NCI-H1930 (cell line): ENCODE results near the gene NAA40.

ENCODE experiments used
- DNase-seq, 2 experiments: peaks; one replicate each; lab custom pipeline; 2025; lab: John Stamatoyannopoulos, UW

NAA40 gene

DNA sequence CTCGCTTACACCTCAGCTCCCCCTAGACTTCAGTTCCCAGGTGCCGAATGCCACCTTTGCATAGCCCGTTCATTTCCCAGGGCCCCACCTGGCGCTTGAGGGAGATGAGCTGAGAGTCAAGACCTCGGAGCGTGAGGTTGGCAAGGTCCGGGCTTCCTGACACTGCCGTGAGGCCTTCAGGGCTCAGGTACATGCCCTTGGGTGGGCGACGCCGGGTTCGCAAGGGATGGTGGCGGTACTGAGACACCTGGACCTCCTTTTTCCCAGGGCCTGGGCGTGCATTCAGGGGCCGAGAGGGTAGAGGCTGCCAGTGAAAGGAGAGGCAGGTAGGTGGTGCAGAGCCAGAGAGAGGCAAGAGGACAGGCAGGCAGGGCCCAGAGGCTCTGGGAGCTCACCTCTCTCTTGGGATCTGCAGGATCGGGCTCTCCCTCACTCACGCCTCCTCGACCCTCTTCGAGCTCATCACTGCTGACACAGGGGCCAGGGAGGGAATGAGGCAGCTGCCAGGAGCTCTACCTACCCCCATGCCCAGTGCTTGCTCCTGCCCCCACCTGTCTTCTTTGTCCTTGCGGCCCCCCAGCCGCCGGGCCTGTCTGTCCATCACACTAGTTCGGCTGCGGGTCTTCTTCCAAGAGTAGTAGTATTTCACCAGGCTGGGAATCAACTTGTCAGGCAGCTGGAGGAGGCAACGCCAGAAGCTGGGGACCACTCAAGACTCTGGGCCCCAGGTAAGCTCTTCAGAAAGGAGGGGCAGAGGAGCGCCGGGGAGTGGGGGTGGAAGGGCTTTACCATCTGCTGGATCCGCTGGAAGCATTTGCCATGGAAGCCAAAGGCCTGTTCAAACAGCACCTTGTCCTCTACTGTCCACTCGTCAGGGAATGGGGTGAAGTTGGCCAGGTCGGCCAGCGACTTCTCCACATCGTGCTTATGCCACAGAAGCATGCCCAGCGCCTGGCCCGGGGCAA lies 24.7 kb upstream of the NAA40 start:
- no peak for DNase-seq

DNA sequence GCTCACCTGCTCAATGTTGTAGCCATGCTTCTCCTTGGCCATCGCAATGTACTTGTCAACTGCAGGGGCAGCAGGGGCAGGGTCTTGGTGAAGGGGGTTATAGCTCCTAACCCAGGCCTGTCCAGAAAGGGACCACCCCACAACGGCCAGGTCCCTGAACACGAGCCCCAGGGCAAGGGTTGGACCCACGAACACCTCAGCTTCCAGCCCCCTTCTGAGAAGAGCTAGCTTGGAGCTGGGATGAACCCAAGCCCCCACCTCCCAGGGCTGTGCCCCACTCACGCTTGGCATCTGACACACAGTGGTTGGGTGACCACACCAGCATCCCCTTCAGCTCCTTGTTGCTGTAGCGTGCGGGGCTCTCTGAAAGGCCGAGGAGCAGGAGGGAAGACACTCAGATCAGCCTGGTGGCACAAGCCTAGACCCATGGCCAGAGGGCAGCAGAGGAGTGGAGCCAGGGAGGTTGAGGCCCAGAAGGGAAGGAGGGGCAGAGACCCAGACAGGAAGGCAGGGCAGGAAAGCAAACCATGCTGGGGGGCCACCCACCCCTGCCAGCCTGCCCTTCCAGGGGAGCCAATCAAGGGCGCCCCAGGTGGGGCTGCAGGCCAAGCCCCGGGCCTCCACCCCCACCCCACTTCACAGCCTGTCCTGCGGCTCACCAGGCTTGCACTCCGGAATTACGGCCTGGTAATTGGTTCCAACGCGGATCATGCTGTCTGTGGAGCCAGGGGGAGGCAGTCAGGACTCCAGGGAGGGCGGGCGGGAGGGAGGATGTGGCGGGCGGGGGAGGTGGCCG lies 23.7 kb upstream of the NAA40 start:
- no peak for DNase-seq

DNA sequence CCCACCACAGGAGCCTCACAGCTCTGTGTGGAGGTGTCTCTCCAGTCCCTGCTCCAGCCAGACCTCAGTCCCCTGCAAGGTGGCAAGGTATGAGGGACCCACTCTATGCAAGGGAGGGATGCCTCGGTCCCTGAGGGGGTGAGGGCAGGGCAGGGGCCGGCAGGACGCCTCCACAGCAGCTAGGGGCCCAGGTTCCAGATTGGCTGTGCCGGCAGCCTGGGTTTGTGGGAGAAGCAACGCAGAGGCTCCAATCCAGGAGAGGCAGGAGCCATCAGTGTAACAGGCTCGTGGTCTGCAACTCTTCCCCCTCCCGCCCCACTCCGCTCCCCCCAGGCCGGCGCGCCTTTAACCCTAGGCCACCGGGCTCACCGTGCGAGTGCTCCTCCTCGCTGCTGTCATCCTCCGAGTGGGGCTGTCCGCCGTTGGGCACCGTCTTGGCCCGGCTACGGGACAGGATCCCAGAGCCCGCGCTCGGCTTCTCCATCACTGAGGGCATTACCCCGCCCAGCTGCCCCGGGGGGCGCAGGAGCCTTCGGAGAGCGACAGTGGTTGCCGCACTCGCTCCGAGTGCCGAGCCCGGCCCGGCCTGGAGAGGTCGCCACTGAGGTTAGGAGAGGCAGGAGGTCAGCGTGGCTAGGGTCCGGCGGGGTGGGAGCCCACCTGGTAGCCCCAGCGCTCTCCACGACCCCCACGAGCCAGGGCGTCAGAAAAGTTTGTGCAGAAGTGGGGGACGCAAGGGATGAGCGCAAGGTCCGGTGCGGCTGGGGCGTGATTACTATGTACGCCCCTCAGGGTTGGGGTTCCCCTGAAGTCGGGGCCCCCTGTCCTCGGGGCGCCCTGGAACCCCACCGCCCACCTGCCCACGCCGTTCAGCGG lies 22.6 kb upstream of the NAA40 start:
- peak; percentile 25 to 46 for DNase-seq

DNA sequence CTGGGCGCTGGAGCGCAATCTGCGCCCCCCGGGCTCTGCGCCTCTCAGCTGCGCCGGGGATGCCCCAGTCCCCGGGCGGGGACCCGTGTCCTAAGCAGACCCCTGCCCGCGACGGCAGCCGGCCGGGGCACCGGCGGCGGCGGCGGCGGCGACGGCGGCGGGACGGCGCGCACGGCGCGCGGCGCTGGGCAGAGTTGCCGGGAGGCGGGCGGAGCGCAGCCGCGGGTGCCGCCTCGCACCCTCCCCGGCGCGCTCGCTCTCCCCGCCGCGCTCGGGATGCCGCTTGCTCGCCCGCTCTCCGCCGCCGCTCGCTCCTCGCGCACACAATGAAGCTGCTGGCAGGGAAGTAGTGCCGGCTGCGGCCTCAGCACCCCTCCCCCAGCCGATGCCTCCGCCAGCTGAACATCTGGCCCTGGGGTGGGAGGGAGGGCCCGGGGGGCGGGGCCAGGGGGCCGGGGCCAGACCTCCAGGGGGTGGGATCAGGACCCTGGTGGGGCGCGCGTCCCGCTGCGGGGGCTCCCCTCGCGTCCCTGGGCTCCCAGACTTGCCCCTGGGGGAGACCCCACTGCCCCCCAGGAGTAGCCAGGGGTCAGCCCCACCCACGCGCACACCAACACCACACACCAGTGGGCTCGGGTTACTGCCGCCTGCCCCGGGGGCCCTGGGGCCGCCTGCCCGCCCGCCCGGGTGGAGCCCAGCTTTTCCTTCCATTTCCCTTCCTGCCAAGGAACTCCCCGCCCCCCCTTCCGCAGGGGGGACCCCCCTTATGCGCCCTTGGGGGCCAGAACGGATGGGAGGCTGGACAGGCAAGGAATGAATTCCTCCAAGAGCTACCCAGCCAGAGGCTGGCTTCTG lies 21.7 kb upstream of the NAA40 start, which contains the start of gene RCOR2:
Gene RCOR2, minus strand, starts transcription at position 328 of the 855 bp plus-strand sequence. CDS start 708 bp downstream, outside the sequence.
- DNase-seq: peak; percentile 75 to 78

DNA sequence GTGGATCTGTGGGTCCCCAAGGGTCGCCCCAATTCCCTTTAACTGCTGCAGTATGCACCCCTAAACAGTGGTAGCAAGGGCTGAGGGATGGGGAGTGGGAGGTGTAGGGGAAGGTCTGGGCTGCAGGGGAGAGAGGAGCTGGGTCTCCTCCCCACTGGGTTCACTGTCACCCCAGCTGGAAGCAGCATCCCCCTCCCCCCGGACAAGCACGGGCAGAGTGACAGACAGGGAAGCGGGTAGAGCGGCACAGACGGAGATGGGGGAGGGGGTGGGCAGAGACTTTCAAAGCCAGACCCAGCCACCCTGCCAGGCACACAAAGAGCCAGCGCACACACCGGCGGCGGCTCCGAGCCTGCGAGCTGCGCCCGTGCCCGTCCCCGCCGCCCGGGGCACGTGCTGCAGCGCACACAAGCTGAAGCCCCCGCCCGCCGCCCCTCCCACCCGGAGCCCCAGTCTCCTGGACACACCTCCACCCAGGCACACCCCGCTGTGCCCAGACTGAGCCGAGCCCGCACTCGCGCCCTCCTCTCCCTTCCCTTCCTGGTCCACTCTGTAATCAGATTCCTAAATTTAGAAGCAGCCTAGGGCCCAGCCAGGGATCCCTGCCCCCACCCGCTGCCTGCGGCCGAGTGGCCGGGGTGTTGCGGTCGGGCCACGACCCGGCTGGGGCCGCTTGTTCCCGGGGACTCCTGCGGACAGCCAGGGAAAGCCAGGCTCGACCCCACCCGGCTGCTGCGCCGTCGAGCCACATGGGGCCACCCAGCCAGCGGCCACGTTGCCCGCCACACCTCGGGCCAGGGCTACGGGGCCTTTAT lies 20.9 kb upstream of the NAA40 start:
- no peak for DNase-seq

DNA sequence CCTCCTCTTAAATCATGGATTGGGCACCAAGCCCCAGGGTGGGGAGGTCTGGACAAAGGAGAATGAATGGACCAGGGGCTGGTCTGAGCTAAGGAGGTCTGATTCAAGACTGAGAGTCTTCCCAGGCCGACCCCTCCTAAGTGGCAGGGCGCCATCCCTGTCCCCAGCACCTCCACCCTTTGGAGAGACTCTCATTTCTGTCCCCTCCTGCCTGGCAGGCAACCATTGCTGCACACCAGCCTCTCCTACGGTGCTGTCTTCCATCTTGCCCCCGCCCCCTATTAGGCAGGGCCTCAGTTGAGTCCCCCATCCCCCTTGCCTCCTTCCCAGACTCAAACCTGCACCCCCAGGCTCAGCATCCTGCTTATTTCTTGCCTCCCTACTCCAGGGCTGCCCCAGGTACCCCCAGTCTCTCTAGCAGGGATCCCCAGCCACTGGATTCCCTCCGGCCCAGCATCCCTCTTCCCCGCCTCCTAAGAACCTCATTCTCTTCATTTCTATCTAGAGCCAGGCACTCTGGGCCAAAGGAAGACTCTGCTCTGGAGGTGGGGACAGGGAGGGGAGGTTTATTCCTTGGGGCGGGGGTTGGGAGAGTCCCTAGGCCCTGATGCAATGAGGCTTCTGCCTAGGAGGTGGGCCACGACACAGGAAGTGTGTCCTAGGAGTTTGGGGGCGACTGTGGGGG lies 20.2 kb upstream of the NAA40 start:
- no peak for DNase-seq

DNA sequence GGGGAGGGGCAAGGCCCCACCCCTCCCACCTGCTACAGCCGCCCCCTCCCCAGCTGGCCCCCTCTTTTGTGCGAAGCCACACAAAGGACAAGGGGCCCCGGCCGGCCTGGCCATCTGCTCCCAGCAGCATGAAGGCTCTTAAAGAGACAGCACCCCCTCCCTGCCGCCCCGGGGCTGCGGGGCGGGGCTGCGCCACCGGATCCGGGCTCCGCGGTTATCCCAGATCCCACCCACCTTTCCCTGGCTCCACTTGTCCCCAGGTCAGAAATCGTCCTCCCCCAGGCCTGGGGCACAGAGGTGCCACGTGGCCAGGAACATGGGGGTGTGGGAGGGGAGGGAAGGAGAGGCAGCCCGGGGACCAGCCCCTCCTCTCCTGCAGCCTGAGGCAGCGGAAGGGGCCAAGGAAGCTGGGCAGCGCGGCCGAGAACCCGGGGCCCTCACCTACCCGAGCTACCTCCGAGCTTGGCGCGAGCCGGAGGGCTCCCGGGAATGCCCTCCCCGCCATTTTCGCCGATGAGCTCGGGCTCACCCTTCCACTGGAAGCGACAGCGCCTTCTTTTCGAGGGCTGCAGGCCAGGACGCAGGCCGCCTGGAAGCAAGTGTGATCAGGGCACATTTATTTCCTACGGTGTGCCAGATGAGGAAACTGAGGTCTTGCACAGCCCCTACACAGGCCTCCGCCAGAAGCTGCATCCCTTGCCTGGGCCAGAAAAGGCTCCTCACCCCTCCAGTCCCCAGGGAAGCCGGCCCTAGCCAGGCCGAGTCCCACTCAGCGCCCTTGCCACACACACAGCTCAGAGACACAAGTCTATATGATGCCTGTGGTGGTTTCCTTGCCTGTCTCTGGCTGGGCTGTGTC lies 19.3 kb upstream of the NAA40 start:
- DNase-seq: no peak

DNA sequence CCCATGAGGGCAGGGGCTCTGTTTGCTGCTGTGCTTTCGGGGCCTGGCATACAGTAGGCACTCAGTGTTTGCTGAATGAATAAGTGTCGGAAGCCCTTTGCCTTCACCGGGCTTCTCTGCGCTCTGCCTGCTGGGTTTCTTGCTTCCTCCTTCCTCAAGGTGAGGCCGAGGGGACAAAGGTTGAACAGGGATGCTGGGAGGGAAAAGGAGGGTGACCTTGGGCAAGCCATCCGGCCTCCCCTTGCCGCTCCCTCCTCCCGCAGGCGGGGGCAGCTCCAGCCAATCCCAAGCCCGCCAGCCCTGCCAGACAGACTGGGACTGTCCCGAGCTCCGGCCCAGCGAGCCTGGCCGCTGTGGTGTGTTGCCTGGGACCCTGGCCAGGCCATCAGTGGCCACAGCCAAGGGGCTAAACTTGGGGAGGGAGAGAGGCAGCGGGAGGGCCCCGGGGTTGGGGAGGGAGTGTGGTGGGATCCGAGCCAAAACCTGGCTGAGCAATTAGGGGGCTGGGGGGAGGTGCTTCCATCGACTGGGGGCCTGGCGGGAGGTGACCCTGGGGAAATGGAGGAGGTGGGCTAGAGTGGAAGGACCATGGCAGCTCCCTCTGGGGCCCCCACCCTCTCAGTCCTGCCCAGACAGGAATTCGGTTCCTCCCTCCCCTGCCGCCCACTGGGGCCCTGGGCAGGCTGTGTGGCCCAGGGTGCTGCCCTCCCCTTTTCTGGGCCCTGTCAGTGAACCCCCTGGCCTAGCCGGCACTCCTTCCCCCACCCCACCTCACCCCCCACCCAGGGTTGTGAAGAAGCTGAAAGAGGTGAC lies 18.5 kb upstream of the NAA40 start:
- no peak for DNase-seq

DNA sequence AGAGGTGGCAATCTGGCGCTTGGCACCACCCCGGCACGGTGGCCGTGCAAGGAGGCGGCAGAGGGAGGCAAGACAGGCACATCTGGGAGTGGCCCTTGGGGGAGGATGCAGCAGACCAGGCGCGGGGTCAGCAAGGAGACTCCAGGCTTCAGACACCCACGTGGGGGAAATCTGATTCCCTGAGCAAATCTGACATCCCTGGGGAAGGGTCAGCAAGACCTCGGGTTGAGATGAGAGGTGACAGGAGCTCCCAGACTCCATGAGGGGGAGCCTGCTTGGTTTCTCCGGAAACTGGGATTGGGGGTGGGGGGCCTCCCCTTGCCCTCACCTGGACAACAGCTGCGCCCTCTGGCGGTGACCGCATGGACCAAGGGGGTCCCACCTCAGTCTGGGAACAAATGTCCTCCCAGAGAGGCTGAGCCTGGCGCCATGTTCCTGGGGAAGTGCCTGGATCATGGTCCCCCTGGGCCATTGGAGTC lies 17.8 kb upstream of the NAA40 start:
- peak in 1 of 2 experiments; percentile 28 for DNase-seq

DNA sequence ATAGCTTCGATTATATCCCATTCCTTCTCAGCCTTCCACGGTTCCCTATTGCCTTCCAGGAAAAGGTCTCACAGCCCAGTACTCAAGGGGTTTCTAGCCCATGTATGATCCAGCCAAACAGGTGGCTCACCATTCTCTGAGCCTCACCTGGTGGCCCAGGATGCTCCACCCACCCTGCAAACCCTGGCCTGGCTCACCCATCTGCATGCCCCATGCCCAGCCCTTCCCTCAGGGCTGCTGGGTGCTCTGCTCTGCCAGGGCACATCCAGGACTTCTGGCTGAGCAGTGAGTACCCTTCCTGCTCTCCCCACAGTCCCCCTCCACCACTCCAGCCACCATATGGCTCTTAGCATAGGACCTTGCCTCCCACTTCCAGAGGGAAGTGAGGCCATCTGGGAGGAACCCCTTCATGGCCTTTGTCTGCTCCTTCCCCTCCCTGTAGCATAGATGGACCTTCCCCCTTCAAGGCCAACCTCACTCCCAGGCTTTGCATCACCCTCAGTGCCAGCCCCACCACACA lies 16.1 kb upstream of the NAA40 start:
- no peak for DNase-seq

DNA sequence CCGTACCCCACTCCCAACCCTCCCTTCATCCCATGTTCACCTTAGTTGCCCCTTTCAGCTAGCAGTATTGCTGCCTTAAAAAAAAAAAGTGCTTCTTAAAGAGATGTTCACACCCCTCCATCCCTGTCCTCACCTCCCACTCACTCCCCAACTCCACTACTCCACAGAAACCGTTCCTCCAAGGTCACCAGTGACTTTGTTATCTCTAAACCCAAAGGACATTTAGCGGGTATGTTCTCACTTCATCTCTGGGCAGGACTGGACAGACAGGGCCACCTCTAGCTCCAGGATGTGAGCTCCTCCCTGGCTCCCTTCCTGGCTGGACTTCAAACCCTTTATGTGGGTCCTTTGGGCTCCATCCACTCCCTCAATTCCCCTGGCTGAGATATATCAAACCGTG lies 15.5 kb upstream of the NAA40 start:
- no peak for DNase-seq

DNA sequence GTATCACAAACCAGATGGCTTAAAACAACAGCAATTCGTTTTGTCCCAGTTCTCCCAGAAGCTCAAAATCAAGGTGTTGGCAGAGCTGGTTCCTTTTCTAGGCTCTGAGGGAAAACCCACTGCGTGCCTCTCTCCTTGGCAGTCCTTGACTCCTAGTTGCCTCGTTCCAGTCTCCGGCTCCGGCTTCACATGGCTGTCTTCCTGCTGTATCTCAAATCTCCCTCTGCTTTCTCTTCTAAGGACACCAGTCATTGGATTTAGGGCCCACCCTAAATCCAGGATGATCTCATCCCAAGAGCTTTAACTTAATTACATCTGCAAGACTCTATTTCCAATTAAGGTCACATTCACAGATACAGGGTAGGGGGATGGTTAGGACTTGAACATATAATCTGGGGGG lies 9.2 kb upstream of the NAA40 start:
- no peak for DNase-seq

DNA sequence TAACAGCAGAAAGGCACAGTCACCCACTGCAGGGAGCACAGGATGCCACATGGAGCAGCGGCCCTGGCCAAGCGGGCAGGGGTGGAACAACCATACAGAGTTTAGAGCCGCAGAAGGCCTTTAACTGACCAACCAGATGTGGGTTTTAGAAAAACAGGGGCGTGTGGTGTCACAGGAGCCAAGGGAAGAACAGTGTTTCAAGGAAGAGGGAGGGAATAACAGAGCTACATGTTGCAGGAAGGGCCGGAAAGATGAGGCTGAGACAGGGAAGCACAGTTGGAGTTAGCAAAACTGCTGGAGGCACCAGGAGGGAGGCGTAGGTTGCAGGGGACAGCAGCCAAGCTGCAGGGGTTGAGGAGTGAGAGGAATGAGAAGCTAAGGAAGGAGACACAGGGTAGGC lies 7.8 kb upstream of the NAA40 start:
- no peak for DNase-seq

DNA sequence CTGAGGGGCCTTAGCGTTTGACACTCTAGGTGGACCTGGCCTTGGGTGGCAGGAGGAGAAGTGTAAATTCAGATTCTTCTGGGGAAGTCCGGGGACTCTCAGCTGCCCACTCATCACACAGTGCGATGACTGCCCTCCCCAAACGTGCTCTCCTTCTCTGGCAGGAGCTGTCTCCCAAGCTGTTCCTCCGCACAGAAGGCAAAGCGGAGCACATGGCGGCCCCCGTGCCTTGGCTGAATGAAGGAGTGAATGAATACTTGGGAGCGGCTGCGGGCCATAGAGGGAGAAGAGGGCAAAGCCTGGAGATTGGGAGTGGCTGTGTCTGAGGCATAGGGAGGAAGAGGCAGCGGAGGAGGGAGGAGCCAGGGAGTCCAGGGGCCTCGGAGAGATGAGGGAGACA lies 6.9 kb upstream of the NAA40 start:
- no peak for DNase-seq

DNA sequence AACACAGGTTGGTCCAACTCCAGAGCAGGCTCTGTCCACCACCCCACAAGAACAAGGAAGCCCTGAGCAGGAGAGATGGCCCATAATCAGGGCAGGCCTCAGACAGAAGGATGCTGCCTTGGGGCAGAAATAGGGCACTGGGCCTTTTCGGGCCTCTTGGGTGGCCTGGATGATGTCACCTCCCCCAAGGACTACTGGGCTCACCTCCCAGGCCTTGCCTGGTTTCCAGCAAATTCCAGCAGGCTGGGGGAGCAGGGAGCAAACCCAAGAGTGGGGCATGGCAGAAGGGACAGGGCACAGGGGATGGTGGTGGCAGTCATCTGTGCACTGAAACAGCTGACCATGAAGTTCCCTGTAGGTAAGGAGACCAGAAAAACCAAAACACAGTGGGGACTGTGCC lies 5.3 kb upstream of the NAA40 start:
- DNase-seq: no peak

DNA sequence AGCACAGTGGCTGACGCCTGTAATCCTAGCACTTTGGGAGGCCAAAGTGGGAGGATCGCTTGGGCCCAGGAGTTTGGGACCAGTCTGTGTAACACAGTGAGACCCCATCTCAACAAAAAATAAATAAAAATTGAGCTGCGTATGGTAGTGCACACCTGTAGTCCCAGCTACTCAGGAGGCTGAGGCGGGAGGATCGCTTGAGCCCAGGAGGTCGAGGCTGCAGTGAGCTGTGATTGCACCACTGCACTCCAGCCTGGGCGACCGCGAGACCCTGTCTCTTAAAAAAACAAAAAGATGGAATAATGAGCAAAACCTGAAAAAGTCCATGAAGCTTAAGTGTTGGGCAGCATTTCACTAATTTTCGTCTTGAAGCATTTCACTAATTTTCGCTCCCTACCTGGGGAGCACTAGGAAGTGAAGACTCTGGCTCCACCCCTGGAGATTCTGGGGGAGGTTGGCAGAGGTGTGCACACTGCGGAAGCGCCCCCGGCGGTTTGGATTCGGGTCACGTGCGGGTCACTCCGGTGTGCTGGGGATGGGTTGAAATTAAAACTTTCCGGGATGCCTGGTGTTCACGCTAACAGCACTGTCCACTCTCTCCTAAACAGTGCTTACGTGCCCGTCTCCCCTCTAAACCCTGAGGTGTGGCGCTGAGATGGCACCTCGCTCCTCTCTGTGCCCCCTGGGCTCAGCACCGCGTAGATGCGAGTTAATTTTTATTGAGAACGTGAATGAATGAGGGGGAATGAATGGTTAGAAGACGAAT lies 906 bp upstream of the NAA40 start:
- DNase-seq: peak; percentile 39 to 49
